A673 (cell line): ENCODE data around the gene OR2T10.
"Not testable (repeated sequence)": the region's sequence is repeated elsewhere in the genome, so short reads cannot be mapped to it uniquely, and the experiment has no call there.

Experiments
- EZH2 ChIP-seq: fragments of 200-600 bp; sonication (generic); IDR thresholded peaks from 2 replicates; pipeline ENCODE4 v1.6.1; 2017; ENCODE audit warnings: borderline replicate concordance, low read depth, mild to moderate bottlenecking, mixed read lengths, antibody characterized with exemption, low read length; ENCODE audit not compliant: poor library complexity, severe bottlenecking
- TF ChIP-seq, protein P1 (sequence below): fragments of 300-800, 200-600 bp; sonication (generic); conservative IDR thresholded peaks from 2 replicates; pipeline ENCODE4 v1.5.1; 2017; ENCODE audit warnings: low read depth, mild to moderate bottlenecking, antibody characterized with exemption, low read length, moderate library complexity, mixed read lengths

GRCh38 chr1:248636612-248637011 is 39.1 kb upstream of the OR2T10 start:
- TF ChIP-seq, protein P1, sequence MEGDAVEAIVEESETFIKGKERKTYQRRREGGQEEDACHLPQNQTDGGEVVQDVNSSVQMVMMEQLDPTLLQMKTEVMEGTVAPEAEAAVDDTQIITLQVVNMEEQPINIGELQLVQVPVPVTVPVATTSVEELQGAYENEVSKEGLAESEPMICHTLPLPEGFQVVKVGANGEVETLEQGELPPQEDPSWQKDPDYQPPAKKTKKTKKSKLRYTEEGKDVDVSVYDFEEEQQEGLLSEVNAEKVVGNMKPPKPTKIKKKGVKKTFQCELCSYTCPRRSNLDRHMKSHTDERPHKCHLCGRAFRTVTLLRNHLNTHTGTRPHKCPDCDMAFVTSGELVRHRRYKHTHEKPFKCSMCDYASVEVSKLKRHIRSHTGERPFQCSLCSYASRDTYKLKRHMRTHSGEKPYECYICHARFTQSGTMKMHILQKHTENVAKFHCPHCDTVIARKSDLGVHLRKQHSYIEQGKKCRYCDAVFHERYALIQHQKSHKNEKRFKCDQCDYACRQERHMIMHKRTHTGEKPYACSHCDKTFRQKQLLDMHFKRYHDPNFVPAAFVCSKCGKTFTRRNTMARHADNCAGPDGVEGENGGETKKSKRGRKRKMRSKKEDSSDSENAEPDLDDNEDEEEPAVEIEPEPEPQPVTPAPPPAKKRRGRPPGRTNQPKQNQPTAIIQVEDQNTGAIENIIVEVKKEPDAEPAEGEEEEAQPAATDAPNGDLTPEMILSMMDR, result not testable (repeated sequence)
- TF ChIP-seq EZH2, result not testable (repeated sequence)
